Measurements from ENCODE around the gene LIMA1.
A peak's percentile ranks its signal among the peaks of the same experiment; 100 is the strongest.
"Not testable (repeated sequence)": the region's sequence is repeated elsewhere in the genome, so short reads cannot be mapped to it uniquely, and the experiment has no call there.

The LIMA1 gene

GRCh38 chr12:50283229-50283923 lies at the start of gene LIMA1:
Gene LIMA1, minus strand, starts transcription at chr12:50283520. Its CDS starts 34,769 bp downstream, at chr12:50248751.
- DNase-seq (ENCODE audit: low read depth), result peak; percentile 93

- no peak for DNase-seq (ENCODE audit: low read depth)
Observed at GRCh38 chr12:50331745-50332144, 48.4 kb upstream of the LIMA1 start.

GRCh38 chr12:50328664-50329063 lies 45.3 kb upstream of the LIMA1 start:
- DNase-seq (ENCODE audit: low read depth), result not testable (repeated sequence)

- DNase-seq (ENCODE audit: low read depth), result no peak
Observed at GRCh38 chr12:50326590-50327284, 43.4 kb upstream of the LIMA1 start.

GRCh38 chr12:50325890-50326391 lies 42.6 kb upstream of the LIMA1 start:
- no peak for DNase-seq (ENCODE audit: low read depth)

- DNase-seq (ENCODE audit: low read depth), result not testable (repeated sequence)
Observed at GRCh38 chr12:50324770-50325169, 41.5 kb upstream of the LIMA1 start.

GRCh38 chr12:50324077-50324476 lies 40.8 kb upstream of the LIMA1 start:
- DNase-seq (ENCODE audit: low read depth), result not testable (repeated sequence)

GRCh38 chr12:50322206-50322605 lies 38.9 kb upstream of the LIMA1 start:
- no peak for DNase-seq (ENCODE audit: low read depth)

- no peak for DNase-seq (ENCODE audit: low read depth)
Observed at GRCh38 chr12:50317203-50317602, 33.9 kb upstream of the LIMA1 start.

GRCh38 chr12:50315803-50316202 lies 32.5 kb upstream of the LIMA1 start:
- no peak for DNase-seq (ENCODE audit: low read depth)

GRCh38 chr12:50314636-50315312 lies 31.5 kb upstream of the LIMA1 start:
- DNase-seq (ENCODE audit: low read depth), result no peak

- not testable (repeated sequence) for DNase-seq (ENCODE audit: low read depth)
Observed at GRCh38 chr12:50313971-50314370, 30.7 kb upstream of the LIMA1 start.

GRCh38 chr12:50313256-50313931 lies 30.1 kb upstream of the LIMA1 start:
- no peak for DNase-seq (ENCODE audit: low read depth)

GRCh38 chr12:50311858-50312609 lies 28.7 kb upstream of the LIMA1 start:
- DNase-seq (ENCODE audit: low read depth), result not testable (repeated sequence)

GRCh38 chr12:50309950-50310349 lies 26.6 kb upstream of the LIMA1 start:
- no peak for DNase-seq (ENCODE audit: low read depth)

- DNase-seq (ENCODE audit: low read depth), result no peak
Observed at GRCh38 chr12:50302686-50303085, 19.4 kb upstream of the LIMA1 start.

- no peak for DNase-seq (ENCODE audit: low read depth)
Observed at GRCh38 chr12:50297996-50298395, 14.7 kb upstream of the LIMA1 start.

GRCh38 chr12:50297027-50297426 lies 13.7 kb upstream of the LIMA1 start:
- DNase-seq (ENCODE audit: low read depth), result no peak

- DNase-seq (ENCODE audit: low read depth), result no peak
Observed at GRCh38 chr12:50296554-50296953, 13.2 kb upstream of the LIMA1 start.

- no peak for DNase-seq (ENCODE audit: low read depth)
Observed at GRCh38 chr12:50291377-50291776, 8.1 kb upstream of the LIMA1 start.

GRCh38 chr12:50290692-50291091 lies 7.4 kb upstream of the LIMA1 start:
- not testable (repeated sequence) for DNase-seq (ENCODE audit: low read depth)

Data from activated T-helper 9 cell treated with anti-CD3 and anti-CD28 coated beads, Interleukin-2, amount 50 U/mL, for 16 hours (primary cell).